GM18907 (cell line): ENCODE measurements around the gene MAGEA6.
"Not testable (repeated sequence)": the region's sequence is repeated elsewhere in the genome, so short reads cannot be mapped to it uniquely, and the experiment has no call there.

Source experiments
- ATAC-seq: cut with Tn5 transposase; IDR thresholded peaks from one replicate; pipeline ENCODE4 v1.9.1; 2021; ENCODE audit warnings: mild to moderate bottlenecking, moderate library complexity; ENCODE audit not compliant: unreplicated experiment

Gene MAGEA6

GRCh38 chrX:152734143-152734858 lies 35.2 kb downstream of the MAGEA6 start:
- not testable (repeated sequence) for ATAC-seq

GRCh38 chrX:152733261-152733975 lies 36.1 kb downstream of the MAGEA6 start, which contains the start of the genes CSAG1 and MAGEA12:
CSAG1 (minus strand) TSS chrX:152733721; CDS start chrX:152732460, 1,261 bp downstream.
MAGEA12 (plus strand) TSS chrX:152733757; CDS start chrX:152736162, 2,405 bp downstream.
- no peak for ATAC-seq

GRCh38 chrX:152725409-152725808 lies 44.1 kb downstream of the MAGEA6 start:
- no peak for ATAC-seq
